ENCODE results near the gene GRIN3B.
"Not testable (repeated sequence)": the region's sequence is repeated elsewhere in the genome, so short reads cannot be mapped to it uniquely, and the experiment has no call there.

Gene GRIN3B

GRCh38 chr19:1000095-1000494, at the start of gene GRIN3B:
TSS of gene GRIN3B (plus strand) at chr19:1000419. CDS start at chr19:1000438, 19 bp downstream.
- DNase-seq = no peak

DNA sequence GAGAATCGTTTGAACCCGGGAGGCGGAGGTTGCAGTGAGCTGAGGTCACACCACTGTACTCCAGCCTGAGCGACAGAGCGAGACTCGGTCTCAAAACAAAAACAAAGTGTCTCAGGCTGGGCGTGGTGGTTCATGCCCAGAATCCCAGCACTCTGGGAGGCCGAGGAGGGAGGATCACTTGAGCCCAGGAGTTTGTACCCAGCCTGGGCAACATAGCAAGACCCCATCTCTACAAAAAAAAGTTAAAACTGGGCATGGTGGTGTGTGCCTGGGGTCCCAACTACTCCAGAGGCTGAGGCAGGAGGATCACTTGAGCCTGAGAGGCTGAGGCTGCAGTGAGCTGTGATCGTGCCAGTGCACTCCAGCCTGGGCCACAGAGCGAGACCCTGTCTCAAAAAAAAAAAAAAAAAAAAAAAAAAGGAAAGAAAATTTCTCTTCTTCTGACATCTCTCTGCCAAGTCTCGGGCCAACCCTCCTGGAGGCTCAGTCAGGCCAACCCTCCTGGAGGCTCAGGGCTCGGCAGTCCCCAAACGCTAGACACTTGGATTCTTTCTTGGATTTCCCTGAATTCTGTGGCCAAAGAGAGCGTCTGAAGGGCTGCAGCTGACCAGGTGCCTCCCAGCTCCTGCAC, 48.1 kb upstream of the GRIN3B start:
- no peak for DNase-seq

DNA sequence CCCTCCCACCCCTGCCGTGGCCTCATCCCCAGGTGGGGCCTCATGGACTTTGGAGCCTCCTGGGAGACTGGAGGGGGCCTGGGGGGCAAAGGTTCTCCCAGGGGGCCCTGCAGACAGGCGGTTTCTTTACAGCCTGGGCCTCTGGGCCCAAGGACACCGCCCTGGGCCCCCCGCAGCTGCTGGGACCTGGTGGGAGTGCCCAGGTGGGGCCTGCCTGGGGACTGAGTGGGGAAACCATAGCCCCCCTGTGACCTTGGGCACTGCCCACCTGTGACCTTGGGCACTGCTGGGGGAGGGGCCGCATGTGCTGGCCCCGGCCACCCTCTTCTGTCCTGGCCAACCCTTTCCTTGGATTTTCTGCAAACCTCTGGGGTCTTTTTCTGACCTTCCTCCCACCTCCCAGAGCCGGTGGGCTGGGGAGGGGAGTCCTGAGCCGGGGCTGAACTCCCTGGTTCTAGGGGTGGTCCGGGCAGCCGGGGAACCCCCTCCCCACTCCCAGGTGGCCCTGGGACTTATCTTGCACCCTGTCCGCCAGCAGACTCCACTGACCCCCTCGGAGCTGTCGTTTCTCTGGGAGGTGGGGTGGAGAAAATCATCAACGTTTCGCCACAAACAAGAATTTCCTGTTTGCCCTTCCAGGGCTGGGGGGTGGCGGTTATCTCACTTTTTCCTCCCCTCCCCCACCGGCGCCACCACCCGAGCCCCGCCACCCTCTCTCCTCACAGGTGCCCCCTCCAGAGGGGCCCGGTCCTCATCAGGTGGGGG, 47.4 kb upstream of the GRIN3B start:
- DNase-seq = no peak

DNA sequence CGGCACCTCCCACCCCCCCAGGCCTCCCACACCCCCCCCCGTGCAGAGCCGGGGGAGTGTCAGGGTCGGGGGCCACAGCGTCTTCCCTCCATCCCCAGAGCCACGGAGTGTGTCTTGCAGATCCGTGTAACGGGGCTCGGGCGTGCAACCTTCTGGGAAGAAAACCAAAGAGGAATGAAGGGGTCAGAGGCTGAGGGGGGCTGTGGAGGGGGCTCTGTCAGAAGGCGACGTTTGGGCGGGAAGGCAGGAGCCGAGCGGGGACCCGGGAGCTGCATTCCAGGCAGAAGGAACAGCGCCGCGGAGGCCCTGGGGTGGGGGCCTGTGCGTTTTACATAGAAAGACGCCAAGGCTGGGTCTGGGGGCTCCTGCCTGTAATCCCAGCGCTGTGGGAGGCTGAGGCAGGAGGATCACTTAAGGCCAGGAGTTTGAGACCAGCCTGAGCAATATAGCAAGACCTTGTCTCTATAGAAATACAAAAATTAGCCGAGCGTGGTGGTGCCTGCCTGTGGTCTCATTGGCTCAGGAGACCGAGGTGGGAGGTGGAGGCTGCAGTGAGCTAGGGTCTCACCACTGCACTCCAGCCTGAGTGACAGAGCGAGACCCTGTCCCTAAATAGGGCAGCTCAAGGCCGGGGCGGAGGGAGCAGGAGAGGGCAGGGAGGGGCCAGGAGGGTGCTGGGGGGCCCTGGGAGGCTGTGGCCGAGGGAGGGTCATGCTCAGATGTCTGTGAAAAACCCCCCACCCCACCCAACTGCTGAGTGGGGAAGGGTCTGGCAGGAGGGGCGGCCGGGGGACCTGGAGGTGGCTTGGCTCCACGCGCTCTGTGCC, 46.6 kb upstream of the GRIN3B start:
- no peak for DNase-seq

DNA sequence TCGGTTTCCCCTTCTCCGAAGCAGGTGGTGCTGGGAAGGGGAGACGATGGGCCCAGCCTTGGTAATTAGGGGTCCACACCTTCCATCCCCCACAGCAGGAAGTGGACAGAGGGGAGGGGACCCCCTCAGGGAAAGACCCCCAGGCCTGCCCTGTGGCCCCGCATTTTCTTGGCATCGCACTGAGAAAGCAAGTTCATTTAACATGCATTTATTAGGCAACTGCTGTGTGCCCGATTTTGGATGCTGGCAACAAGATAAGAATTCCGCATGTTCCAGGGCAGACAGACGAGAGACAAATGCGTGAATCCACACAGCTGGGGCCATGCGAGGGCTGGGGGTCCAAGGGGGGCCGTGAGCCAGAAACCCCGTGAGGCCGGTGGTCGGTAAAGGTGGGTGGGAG, 45.9 kb upstream of the GRIN3B start:
- no peak for DNase-seq

DNA sequence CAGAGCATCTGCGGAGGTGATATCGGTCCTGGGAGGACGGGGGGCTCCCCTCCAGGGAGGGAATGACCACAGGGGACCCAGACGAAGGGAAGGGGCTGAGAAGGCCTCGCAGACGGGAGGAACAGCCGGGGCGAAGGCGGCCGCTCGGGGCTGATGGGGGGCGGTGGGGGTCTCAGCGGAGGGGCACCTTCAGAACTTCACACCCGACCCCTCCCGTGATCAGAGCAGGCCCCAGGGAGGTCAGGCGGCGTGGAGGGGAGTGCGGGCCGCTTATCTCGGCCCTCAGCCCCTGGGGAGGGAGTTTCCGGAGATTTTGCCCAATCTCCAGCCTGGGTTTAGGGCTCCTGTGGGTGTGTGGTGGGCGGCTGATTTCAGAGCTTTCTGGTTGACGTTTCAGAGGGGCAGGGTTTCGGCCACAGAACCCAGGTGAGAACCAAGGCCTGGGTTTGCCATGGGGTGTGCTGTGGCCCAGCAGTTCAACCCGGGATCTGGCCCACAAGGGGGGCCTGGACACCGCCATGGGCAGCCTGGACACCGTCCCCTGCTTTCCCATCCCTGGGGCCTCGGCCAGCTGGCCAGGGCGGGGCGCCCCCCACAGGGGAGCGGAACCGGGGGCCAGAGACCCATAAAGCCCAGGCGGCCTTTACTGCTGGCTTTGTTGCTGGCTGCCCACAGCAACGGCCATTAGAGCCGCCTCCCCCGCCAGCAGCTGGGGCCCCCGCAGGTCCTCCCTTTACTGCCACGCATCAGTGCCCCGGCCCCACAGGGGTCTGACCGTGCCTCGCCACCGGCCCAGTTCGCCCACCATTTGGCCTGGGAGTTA, 45.3 kb upstream of the GRIN3B start:
- DNase-seq = no peak

DNA sequence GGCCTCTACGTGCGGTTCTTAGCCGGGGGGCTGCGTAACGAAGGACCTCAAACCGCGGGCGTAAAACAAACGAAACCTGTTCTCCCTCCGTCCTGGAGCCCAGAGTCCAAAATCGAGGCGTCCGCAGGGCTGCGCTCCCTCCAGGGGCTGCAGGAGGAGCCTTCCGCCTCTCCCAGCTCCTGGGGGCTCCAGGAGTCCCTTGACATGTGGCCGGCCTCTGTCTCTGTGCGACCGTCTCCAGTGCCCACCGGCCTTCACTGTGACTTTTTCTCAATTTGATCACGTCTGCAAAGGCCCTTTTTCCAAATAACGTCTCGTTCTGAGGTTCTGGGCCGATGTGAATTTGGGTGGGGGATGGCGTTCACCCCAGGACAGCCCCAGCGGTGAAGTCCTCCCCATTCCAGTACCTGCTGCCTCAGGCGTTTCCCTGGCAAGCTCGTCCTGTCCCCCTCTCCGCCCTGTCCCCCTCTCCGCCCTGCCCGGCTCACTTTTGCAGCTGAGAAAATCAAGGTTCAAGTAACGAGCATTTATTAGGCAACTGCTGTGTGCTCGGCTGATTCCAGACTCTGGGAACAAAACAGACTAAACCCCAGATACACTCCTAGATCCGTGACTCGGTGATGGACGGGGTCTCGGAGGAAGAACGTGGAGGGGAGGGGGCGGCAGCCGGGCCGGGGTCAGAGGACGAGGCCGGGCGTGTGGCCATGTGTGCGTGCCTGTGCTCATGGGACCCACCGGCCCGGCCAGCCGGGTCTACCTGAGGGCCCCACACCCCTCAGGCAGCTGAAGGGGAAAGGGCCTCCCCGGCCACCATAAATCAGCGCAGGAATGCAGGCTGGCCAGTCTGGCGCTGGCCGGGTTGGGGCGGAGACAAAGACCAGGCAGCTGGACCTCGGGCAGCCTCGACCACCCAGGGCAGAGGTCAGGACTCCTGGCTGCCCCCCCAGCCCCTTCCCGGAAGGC, 44.1 kb upstream of the GRIN3B start:
- no peak for DNase-seq

- DNase-seq = no peak
Observed at GRCh38 chr19:956766-957440, 43.3 kb upstream of the GRIN3B start.

DNA sequence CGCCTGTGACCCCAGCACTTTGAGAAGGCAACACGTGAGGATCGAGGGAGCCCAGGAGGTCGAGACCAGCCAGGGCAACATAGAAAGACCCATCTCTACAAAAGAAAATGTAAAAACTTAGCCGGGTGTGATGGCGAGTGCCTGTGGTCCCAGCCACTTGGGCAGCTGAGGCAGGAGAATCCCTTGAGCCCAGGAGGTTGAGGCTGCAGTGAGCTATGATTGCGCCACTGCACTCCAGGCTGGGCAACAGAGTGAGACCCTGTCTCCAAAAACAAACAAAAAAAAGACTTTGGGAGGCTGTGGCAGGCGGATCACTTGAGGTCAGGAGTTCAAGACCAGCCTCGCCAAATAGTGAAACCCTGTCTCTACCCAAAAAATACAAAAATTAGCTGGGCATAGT, 42.6 kb upstream of the GRIN3B start:
- DNase-seq = not testable (repeated sequence)

DNA sequence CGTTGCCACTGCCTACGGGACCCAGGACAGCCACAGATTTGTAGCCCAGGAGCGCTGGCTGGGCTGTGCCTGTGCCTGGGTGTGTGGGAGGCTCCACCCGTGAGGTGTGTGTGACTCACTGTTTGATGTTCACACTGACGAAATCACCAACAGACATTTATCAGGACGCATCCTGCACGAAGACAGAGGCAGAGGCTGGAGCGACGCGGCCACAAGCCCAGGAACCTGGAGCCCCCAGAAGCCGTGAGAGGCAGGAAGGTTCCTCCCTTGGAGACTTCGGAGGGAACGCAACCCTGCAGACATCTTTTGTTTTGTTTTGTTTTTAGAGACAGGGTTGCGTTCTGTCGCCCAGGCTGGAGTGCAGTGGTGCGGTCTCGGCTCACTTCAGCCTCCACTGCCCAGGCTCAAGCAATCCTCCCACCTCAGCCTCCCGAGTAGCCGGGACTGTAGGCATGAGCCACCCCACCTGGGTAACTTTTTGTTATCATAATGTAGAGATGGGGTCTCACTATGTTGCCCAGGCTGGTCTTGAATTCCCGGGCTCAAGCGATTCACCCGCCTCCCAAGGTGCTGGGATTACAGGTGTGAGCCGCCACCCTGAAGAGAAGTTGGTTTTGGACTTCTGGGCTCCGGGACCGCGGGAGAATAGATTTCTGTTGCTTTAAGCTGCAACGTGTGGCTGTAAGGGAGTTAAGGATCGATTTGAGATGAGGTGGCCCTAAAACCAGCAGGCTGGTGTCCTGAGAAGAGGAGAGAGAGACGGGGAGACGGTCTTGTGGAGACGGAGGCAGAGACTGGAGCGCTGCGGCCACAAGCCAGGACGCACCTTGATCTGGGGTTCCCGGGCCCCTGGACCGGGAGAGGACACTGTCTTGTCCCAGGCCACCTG, 41.0 kb upstream of the GRIN3B start:
- no peak for DNase-seq

DNA sequence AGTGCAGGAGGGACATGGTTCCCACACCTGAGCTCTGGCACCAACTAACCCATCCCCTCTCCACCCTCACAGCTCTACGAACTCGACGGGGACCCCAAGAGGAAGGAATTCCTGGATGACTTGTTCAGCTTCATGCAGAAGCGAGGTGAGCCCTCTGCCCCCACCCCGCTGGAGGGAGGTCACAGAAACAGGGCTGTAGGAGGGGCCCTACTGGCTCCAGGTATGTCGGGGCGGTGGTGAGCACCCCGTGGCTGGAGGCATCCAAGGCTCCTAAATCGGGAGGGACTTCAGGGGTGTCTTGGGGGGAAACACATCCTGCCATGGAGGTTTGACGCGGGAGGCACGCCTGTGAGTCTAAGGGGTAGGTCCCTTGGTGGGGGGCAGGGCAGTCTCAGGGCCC, 40.2 kb upstream of the GRIN3B start:
- DNase-seq = no peak

DNA sequence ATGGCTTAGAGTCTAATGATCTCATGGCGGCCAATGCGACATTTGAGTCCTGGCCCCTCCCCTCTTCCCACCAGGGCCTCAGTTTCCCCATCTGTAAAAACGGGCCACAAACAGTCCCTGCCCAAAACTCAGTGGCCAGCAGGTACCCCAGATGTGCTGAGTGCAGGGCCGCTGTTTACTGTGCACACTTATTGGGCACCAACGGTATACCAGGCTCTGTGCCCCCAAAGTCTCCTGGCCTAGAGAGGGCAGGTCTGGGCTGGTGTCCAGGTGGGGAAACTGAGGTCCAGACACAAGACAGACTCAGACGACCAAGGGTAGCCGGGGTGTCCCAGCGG, 39.6 kb upstream of the GRIN3B start:
- no peak for DNase-seq

GRCh38 chr19:961866-962620, 38.2 kb upstream of the GRIN3B start:
- no peak for DNase-seq

DNA sequence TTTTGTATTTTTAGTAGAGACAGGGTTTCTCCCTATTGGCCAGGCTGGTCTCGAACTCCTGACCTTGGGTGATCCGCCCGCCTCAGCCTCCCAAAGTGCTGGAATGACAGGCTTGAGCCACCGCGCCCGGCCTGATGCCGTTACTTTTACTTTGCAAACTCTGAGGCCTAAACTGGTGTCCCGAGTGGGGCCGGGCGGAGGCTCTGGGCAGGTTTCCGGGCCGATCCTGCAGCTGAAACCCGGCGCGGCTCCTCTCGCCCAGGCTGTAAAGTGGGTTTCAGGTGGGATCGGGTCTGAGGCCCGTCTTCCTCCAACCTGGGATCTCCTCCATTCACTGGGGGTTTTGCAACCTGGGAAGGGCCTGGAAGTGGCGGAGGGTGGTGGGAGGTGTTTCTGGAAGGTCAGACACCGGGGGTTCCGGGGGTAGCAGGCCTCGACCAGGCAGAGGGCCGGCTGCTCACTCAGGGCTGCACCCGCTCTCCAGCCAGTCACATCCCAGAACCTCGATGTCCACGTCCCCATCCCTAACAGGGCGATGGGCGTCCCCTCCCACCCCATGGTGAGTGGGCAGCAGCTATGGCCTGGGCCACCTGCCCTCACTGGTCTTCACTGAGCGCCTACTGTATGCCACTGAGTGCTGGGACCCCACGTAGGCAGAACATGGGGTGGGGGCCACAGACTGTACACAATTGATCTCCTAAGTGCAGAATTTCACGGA, 37.4 kb upstream of the GRIN3B start:
- no peak for DNase-seq

- no peak for DNase-seq
Observed at GRCh38 chr19:963486-963951, 36.7 kb upstream of the GRIN3B start.

- no peak for DNase-seq
Observed at GRCh38 chr19:964116-964520, 36.1 kb upstream of the GRIN3B start.

DNA sequence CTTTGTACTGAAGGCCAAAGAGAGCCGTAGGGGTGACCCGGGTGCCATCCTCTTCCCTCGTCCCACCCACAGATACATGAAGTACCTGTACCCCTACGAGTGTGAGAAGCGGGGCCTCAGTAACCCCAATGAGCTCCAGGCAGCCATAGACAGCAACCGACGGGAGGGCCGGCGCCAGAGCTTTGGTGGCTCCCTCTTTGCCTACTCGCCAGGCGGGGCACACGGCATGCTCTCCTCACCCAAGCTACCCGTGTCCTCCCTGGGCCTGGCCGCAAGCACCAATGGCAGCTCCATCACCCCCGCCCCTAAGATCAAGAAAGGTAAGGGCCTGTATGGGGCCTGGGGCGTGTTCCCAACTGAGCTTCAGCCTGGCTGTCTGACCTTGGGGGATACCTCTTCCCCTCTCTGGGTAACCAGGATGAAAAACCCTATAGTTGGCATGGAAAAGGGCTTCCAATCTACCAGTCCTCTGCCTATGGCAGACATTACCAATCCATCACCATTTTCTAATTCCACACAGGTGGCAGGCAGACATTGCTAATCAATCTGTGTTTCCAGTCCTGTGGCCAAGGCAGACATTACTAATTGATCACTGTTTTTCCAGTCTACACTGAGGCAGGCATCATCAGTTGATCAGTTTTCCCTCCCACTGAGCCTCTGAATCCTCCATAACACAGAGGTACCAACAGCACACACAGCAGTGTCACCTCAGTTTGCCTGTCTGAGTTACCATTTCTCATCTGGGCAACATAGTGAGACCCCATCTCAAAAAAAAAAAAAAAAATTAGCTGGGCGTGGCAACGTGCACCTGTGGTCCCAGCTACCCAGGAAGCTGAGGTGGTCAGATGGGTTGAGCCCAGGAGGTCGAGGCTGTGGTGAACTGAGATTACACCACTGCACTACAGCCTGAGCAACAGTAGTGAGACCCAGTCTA, 35.2 kb upstream of the GRIN3B start:
- no peak for DNase-seq
